Right lung (tissue), 10 donors: ENCODE data around the gene LARGE2. TPM values are rescaled to one million over a fixed set of nuclear protein-coding genes. Genes with fewer than 3 reads are reported as not detected.
A peak's percentile ranks its signal among the peaks of the same experiment; 100 is the strongest.

ENCODE experiments used
- DNase-seq, 2 donors: peaks; one replicate each; pipeline ENCODE4 v3.0.0-alpha.2; 2013
- long read RNA-seq, 8 donors: transcript quantifications; one replicate each; lab custom pipeline, GENCODE V29; 2026
- polyA plus RNA-seq, 5 donors: library from polyadenylated mRNA; unstranded; fragments of 120-200 nt; gene quantifications; one replicate each; pipeline versions ENCODE4 v1.2.1 to v1.2.3, GENCODE V29; 2013; ENCODE audit warnings: inconsistent platforms in 1 of 5, low replicate concordance in 1 of 5; ENCODE audit not compliant: insufficient read length in 5 of 5, insufficient read depth in 1 of 5

Gene LARGE2
- polyA plus RNA-seq = 10 to 100 TPM; 11.4 to 18.1 (median 14.5) TPM
- long read RNA-seq, donor 1, partial matches to known transcripts = 10 of 11 reads
- long read RNA-seq, donor 1, other reads (novel, unspliced or antisense) = 0 of 11 reads
- long read RNA-seq, donor 2, partial matches to known transcripts = 0 of 2 reads
- long read RNA-seq, donor 2, other reads (novel, unspliced or antisense) = 0 of 2 reads
- long read RNA-seq, donor 3, partial matches to known transcripts = 5 of 7 reads
- long read RNA-seq, donor 3, other reads (novel, unspliced or antisense) = 0 of 7 reads
- long read RNA-seq, donor 4, partial matches to known transcripts = 0 of 1 reads
- long read RNA-seq, donor 4, other reads (novel, unspliced or antisense) = 0 of 1 reads
- long read RNA-seq, donor 5, partial matches to known transcripts = 0 of 1 reads
- long read RNA-seq, donor 5, other reads (novel, unspliced or antisense) = 0 of 1 reads
- long read RNA-seq, donor 6, partial matches to known transcripts = 0 of 3 reads
- long read RNA-seq, donor 6, other reads (novel, unspliced or antisense) = 0 of 3 reads
- long read RNA-seq, donor 7 = 0 reads
- long read RNA-seq, donor 8 = 0 reads

DNA sequence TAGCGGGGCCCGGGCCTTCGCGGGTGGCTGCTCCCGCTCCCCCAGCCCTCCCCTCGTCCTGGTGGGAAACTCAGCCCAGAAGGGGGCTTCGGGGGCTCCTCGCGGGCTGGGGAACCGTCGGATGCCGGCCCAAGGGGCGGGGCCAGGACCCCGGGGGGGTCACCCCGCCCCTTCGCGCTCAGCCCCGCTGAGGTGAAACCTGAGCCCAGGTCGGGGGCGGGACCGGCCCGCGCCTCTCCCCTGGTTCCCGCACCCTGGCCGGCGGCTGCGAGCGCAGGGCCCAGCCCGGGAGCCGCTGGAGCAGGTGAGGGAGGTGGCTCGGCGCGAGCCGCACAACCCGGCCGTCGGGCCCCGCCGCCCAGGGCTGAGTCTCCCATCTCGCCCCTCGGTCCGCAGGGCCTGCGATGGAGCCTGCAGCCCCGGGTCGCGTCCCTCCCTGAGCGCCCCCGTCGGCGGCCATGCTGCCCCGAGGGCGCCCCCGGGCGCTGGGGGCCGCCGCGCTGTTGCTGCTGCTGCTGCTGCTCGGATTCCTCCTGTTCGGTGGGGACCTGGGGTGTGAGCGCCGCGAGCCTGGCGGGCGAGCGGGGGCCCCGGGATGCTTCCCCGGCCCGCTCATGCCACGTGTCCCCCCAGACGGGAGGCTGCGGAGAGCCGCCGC, at the start of gene LARGE2:
TSS of gene LARGE2 (plus strand) at position 232 of the 658 bp plus-strand sequence. CDS start at position 459, 227 bp downstream.
- peak in 1 of 2 donors; percentile 36 for DNase-seq

DNA sequence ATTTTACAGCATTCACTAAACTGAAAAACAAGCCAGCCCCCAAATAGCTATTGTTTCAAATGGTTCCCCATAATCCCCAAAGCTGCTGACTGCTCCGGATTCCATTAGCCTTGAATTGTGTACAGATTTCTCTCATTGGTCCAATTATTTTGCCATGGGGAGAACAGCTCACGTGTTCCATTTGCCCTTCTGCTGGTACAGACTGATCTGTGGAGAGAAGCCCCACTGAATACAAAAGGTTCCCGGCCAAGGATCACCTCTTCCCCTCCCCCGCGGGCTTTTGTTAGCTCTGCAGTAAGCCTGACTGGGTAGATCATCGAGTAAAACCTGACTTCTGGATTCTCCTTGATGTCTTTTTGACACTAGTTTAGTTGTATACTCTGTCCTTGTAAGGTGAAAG, 46.1 kb upstream of the LARGE2 start:
- DNase-seq = no peak

DNA sequence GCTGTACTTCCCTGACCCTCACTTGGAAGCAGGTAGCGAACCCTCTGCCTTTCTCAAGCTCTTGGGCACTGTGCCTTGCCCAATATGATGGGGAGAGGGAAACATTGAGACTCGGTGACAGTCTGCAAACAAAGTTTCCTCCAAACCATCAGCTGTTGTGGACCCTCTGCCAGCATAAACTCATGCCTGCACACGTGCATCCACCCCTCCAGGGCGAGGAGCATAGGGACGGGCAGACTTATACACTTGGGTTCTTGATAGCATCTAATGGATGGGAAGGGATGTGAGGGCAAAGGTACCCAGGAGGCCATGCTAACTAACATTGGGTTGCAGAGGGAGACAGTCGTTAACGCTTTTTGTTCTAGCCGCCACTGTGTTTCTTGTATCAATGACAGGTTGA, 45.2 kb upstream of the LARGE2 start:
- no peak for DNase-seq

- DNase-seq = no peak
Measured at GRCh38 chr11:45877845-45878244, 44.6 kb upstream of the LARGE2 start.

DNA sequence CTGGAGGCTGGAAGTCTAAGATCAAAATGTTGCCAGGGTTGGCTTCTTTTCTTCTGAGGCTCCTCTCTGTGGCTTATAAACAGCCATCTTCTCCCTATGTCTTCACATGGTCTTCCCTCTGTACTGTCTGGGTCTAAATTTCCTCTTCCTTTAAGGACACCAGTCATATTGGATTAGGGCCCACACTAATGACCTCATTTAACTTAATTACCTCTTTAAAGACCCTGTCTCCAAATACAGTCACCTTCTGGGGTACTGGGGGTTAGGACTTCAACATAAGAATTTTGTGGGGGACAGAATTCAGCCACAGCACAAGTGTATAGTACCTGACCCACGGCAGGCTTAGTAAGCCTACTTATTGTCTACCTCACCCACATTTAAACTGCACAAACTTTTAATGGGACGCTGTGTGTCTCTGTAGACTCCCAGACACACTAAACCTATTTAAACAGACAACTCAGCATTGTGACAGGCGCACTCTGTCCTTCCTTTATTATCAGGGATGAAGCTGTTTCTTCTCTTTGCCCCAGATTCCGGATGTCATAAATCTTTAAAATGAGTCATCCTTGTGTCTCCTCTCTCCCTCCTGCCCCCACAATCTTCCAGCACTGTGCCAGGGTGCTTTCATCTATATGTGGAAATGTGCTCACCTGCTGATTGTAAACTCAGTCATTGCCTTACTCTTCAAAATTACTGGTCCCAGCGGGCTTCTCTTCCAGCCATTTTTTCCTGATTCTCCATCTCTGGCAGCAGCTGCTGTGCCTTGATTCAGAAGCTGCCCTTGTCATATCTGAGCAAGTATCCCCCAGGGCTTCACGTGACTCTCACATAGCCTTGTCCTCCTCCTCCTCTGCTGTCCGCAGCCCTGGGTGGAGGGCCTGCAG, 42.4 kb upstream of the LARGE2 start:
- DNase-seq = no peak

DNA sequence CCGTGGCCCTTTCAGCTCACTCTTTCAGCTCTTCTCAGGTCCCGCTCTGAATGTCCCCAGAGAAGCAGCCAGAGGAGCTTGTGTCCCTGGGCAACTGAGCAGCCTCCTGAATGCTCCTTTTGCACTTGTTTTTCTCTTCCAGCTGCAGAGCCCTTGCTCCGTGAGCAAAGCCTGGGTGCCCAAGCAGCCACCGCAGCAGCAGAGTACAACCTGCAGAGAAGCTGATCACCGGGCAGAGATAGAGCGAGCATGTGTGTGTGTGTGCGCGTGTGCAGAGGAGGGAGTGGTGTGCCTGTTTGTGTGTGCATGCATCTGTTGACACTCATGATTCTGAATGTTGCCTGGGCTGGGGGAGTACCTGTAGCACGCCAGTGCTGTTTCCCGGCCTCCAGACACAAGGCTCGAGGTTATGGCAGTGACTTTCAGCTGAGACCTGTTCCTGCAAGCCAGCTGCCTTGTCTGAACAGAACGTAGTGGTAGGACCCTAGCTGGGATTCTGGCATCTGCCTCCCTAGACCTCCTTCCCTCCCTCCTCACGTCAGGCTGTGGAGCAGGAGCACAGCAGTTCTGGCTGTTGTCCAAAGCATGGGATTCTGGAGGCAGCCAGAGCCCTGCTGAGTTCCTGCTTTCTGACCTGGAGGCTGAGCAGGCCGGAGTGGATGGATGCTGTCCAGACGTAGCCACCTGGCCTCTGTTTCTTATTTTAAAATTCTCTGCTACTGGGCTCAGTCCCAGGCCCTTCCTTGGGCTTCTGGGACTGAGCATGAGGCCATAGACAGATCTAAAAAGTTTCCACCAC, 41.5 kb upstream of the LARGE2 start:
- DNase-seq = no peak

DNA sequence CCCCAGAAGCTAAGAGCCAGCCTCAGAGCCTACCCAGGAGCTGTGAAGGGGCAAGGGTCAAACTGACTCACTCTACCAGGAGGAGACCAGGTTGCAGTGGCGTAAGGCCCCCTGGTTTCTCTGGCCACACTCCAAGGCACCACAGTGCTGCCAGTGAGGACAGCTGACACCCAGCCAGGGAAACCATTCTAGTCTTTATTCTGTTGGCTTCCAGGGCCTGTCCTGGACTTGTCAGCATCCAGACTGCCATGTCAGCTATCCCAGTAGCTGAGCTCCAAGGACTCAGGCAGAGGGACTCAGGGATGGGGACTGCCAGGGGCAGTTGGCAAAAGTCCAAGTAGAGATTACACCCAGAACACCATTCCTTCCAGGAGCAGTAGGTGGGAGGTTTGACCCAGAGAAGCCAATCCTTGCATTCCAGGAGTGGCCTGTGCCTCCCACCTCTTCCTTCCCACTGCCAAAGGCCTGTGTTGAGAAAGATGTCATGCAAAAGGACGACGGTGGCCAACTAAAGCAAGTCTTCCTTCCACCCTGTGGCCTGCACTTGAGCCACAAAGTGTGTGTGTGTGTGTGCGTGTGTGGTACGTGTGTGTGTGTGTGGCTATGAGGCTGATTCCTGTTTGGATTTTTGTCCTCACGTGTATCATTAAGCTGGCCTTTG, 40.6 kb upstream of the LARGE2 start:
- DNase-seq = no peak

- DNase-seq = no peak
Measured at GRCh38 chr11:45884596-45885185, 37.8 kb upstream of the LARGE2 start.

GRCh38 chr11:45885274-45885920, 37.1 kb upstream of the LARGE2 start, which contains the start of gene MAPK8IP1:
MAPK8IP1 (plus strand) TSS chr11:45885651; CDS start chr11:45885821, 170 bp downstream.
- DNase-seq = peak in 1 of 2 donors; percentile 26

DNA sequence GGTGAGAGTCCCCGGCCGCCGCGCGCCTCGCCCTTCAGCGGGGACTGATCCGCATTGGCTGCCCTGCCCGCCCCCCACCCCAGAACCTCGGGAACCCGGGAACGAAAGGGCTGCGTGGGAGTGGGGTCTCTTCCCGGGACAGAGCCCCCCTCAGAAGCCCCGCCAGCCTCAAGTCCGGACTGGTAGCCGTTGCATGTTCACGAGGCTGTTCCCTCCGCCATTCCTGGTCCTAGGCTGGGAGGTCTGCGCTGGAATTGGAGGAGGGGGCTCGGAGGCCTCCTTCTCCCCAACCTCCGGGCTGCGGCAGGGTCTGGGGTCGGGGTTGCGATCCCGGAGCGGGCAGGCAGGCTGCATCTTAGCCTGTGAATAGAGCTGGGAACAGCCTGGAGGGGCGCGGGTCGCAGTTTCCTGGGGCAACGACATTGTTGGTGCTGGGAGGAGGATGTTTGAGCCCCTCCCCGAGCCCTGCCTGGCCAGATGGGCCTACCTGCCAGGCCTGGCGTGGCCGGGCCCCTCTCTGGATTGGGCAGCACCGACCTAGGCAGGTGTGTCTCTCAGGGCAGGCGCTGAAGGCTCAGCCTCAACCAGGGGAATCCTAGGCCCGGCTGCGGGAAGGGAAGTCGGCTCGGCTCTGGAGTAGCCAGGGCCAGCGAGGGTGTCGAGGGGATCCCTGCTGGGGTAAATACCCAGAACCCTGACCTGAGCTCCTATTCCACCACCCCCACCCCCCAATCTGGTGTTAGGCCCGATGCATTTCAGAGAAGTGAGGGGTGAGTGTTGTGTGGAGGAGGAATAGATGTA, 36.3 kb upstream of the LARGE2 start:
- no peak for DNase-seq

DNA sequence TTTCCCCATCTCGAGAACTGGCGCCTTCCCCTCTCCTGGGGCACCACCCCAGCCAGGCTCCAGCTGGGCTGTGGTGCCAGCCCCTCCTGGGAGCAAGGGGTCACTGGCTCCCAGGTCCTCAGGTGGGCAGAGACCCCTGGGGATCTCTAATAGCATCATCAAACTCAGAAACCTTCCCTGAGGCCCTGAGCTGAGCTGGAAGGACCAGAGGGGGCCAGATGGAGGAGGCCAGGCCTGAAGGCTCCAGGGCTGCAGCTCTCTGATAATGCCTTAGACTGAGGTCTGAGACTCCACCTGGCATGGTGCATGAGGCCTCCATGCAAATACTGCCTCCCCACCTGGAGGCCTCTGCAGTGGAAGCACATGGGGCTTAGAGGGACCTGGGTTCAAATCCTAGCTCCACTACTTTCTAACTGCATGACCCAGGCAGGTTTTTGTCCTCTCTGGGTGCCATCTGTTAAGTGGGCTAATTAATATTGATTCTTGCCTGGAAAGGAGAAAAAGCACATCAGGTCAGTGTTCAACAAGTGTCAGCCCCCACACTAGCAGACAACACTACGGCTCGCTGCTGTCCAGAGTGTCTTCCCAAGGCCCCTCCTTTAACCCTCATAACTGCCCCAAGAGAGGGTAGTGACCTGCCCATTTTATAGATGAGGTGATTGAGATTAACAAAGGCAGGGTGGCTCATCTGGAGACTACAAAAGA, 35.5 kb upstream of the LARGE2 start:
- no peak for DNase-seq

DNA sequence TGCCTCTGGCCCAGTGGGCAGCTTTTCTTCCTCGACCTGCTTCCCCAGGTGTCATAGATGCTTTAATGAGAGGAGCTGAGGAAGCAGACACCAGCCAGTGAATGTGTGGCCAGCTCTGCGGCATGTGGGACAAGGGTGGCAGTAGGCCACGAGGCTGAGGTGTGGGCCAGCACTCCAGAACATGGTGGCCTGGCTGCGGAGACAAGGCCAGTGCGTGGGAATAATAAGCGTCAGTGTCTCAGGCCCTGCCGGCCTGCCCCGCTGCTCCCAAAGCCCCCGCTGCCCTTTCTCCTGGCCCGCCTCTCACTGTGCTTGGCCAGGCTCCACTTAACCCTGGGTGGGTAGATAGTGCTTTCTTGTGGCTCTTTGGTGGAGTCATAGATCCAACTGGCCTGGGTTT, 34.9 kb upstream of the LARGE2 start:
- DNase-seq = no peak

GRCh38 chr11:45889555-45889954, 32.9 kb upstream of the LARGE2 start:
- DNase-seq = no peak

DNA sequence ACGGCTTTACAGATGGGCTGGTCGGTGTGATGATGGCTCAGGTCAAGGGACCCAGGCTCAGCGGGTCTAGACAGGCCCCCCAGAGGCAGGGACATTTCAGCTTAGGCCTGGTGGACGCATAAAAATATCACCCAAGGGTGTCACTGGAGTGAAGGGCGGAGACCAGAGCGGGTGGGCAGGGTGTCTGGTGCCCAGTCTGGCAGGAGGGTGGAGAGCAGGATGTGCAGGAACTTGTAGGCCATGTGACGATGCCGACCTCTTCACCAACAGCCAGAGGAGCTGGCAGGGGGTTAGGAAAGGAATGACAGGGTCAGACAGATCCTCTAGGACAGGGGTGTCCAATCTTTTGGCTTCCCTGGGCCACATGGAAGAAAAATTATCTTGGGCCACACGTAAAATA, 32.5 kb upstream of the LARGE2 start:
- DNase-seq = no peak

DNA sequence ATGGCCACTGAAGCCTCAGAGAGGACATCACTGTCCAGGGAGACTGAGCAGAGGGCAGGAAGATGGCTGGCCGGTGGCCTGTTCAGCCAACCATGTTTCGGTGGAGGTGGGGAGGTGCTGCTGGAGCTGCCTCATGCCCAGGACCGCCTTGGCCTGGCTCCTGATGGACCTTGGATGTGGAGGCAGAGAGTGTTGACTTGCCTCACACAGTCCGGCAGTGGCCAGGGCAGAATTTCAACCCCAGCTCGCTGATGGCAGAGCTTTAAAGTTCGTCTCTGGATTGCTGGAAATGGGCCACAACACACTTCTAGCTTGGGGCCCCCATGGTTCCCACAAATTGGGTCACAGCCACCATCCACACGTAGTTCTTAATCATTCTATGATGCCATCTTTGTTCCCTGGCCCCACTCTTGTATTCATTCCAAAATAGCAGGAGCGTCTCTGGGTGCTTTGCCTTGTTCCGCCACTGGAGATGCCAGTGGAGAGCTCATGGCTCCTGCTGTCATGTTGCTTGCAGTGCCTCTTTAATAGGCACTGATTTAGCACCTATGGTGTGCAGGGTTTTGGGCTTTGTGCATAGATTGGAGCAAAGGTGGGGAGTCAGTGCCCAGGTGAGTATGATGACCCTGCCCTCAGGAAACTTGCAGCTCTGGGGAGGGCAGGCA, 31.4 kb upstream of the LARGE2 start:
- DNase-seq = no peak

- DNase-seq = no peak
Measured at GRCh38 chr11:45892856-45893255, 29.6 kb upstream of the LARGE2 start.
